Measurements from ENCODE around the gene FBXL16.
"Not testable (repeated sequence)": the region's sequence is repeated elsewhere in the genome, so short reads cannot be mapped to it uniquely, and the experiment has no call there.

Gene FBXL16

GRCh38 chr16:721765-722540 is 16.4 kb upstream of the FBXL16 start:
- no peak for FAIRE-seq

DNA sequence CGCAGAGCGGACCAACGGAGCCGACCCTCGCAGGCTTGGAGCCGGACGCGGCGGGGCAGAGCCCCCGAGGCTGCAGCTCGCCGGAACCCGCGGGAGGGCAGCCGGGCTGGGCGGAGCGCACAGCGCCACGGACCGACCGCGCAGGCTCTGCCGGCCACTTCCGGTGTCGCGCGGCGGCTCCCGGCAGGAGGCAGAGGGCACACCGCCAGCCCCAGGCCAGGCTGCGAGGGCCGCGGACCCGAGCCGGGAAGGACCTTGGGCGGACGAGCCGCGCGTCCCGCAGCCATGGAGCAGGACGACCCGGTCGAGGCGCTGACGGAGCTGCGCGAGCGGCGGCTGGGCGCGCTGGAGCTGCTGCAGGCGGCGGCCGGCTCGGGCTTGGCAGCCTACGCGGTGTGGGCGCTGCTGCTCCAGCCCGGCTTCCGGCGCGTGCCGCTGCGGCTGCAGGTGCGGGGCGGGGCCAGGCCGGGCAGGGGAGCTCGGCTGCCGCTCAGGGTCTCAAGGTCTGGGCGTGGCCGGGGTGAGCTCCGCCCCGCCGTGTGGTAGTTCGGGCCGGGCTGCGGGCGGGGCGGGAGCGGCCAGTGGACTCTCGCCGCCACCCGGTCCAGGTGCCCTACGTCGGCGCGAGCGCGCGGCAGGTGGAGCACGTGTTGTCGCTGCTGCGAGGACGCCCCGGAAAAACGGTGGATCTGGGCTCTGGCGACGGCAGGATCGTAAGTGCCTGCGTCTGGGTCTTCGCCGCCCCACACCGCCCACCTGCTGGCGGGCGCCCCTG is 15.6 kb upstream of the FBXL16 start, which contains the start of gene ANTKMT:
Gene ANTKMT, plus strand, starts transcription at position 157 of the 775 bp plus-strand sequence. Its CDS starts 129 bp downstream, at position 286.
- no peak for FAIRE-seq

DNA sequence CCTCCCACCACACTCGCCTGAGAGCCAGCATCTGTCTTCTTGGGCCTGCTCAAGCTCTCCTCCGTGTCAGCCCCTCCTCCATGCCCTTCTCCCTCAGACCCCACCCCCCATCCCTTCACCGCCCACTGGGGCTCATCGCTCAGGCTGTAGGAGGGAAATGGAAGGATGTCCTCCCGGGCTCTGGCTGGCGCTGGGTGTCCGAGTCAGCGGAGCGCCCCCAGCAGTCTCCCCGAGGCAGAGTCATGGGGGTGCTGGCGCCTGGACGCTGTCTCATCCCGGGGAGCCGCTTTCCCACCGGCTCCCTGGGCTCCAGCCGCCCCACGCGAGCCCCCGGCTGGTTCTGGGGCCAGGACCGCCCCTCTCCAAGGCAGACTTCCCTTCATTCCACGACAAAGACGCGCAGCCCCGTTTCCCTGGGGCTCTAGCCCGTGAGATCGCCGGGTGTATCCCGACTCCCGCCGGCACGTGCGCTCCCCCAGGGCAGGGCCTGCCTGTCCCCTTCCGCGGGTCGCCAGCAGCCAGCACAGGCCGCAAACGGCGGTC is 14.9 kb upstream of the FBXL16 start:
- no peak for FAIRE-seq

DNA sequence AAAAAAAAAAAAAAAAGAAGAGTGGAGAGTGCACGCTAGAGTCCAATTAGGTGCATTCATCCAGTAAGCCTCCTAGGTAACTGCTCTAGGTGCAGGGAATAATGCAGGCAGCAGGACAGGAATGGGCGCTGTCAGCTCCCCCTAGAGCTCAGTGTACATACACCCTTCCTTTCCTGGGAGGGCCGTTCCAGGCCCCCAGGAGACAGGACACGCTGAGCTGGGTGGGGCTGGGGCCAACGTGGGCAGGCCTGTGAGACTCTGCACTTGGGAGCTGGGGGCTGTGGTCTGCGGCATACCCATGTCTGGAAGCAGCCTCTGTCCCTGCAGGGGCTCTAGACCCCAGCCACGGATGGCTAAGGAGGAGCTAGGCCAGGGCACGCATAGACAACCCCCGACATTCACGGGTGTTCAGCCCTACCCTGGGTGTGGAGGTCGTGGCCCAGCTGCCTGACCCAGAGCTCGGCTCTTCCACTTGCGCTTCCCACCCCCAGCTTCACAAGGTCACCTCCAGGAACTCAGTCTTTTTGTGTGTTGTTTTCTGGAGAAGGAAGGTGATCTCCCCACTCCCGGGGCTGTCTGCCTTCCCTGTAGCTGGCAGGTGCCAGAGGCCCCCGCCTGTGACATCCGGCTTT is 14.3 kb upstream of the FBXL16 start:
- FAIRE-seq = no peak

DNA sequence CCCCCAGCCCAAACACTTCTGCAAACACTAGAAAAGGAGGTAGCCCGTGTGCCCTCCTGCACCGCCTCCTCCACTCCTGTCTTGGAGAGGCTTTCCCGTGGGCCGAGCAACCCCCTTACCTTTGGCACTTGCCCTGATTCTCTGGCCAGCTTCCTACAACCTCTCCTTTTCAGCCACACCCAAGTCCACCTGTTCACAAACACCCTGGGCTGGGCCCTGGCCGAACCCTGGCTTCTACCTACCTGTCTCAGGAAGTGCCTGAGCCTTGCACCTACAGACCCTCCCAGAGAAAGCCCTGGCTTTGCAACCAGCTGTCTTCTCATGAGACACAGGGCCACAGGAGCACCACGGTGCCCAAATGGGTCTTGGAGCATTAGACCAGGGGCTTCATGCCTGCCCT is 13.3 kb upstream of the FBXL16 start:
- FAIRE-seq = no peak

DNA sequence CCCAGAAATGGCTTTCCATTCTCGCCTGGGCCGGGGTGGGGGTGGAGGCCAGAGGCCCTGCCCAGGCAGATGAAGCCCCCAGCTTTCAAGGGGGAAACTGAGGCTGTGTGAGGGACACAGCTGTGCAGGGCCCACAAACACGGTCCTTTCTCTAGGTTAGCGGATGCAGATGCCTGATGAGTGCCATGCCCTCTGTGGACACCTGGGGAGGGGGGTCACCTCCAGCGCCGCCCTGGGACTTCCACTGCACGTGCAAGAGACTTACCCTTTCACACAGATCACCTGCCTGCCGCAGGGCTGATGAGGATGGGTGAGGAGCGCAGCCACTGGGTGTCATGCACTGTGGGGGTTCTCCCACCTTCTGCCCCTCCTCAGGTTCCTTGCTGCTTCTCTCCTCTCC is 12.8 kb upstream of the FBXL16 start:
- FAIRE-seq = no peak

DNA sequence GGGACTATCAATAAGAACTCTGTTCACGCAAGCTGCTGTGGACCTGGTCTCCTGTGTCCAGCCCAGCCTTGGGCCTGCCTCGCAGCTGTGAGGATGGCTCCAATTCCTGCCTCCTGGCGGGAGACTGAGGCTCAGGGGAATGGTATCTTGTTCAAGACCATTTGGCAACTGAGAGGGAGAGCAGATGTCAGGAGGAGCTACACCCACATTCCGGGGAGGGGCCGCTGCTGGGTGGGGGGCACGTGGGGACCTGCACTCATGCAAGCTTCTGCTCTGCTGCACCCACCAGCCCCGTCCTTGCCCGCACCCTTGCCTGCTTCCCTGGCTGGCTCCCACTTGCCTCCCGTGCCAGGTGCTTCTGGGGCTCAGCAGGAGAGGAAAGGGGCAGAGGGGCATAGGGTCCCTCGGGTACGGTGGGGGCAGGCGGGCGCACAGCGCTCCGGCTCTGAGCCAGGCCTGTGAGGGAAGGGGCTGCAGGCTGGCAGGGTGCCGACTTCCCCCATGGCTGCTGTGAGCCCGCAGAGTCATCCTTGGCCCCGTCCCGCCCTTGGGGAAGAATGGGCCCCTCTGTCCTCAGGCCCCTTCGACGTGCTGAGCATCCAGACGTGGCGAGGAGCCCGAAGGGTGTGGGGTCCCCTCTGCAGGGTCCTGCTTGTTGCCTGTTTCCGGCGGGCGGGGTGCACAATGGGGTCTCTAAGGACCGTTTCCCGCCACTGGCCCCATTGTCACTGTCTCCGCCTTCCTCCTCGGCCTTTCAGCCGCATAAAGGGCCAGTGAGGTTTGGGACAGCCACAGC is 12.0 kb upstream of the FBXL16 start:
- FAIRE-seq = no peak

GRCh38 chr16:716768-717325 is 11.2 kb upstream of the FBXL16 start:
- FAIRE-seq = no peak

- no peak for FAIRE-seq
Measured at GRCh38 chr16:716200-716568, 10.6 kb upstream of the FBXL16 start.

- FAIRE-seq = no peak
Measured at GRCh38 chr16:715477-716199, 10.0 kb upstream of the FBXL16 start.

GRCh38 chr16:714558-715476 is 9.2 kb upstream of the FBXL16 start, which contains the start of gene METRN:
METRN (plus strand) TSS chr16:715118; CDS start chr16:715290, 172 bp downstream.
- no peak for FAIRE-seq

GRCh38 chr16:714079-714478 is 8.5 kb upstream of the FBXL16 start:
- FAIRE-seq = no peak

- FAIRE-seq = not testable (repeated sequence)
Measured at GRCh38 chr16:712740-713250, 7.2 kb upstream of the FBXL16 start.

- FAIRE-seq = no peak
Measured at GRCh38 chr16:711548-712320, 6.1 kb upstream of the FBXL16 start.

- FAIRE-seq = no peak
Measured at GRCh38 chr16:711084-711483, 5.5 kb upstream of the FBXL16 start.

GRCh38 chr16:710500-711075 is 5.0 kb upstream of the FBXL16 start:
- FAIRE-seq = no peak

GRCh38 chr16:709566-710499 is 4.2 kb upstream of the FBXL16 start:
- FAIRE-seq = no peak

GRCh38 chr16:708959-709358 is 3.4 kb upstream of the FBXL16 start:
- FAIRE-seq = no peak

Measured in islet of Langerhans (tissue), 1 donor.